SK-N-MC (cell line): ENCODE measurements around the gene HOXA11.

Experiments used
- EZH2 ChIP-seq: fragments of 200-600 bp; sonication (generic); IDR thresholded peaks from one replicate; pipeline ENCODE4 v1.6.1; 2017; ENCODE audit warnings: antibody characterized with exemption
- FOXP2 ChIP-seq: optimal IDR thresholded peaks from 2 replicates; pipeline ENCODE3; 2011; ENCODE audit warnings: mild to moderate bottlenecking, moderate library complexity; ENCODE audit not compliant: insufficient read depth; ENCODE audit errors: extremely low read length, control extremely low read depth
- POLR2AphosphoS5 ChIP-seq: IDR thresholded peaks from 2 replicates; pipeline ENCODE4 v1.6.1; 2012; ENCODE audit warnings: mild to moderate bottlenecking, low read depth, low read length, borderline replicate concordance

DNA sequence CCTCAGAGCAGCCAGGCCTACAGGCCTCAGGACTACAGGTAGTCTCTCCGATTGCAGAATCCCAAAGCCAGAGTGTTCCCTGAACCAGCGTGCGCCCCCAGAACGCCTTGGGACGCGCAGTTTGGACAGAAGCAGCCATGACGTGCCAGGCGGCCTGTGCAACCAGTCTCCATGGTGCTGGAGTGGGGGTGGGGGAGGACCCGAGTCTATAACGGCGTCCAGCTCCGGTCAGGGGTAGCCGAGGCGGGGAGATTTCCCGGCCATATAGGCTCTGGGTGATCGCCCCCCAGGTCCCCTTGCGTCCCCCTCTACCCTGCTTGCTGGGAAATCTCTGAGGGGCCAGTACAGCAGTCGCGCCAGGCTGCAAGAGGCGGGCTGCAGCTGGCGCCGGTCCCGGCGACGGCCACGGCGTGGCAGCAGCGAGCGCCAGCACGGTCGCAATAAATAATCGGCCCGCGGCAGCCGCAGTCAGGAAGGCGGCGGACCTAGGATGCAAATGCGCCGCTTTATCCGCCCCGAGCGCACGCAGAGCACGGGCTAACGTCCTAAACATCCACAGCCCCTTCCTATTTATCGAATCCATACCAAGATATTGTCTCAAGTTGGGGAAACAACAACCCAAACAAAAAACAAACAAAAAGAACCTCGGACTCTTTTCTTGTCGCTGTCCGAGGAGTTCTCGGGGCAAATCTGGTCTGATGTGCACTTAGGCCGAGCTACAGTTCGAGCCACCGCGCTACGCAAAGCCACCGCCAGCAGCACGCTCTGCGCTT lies 34.3 kb downstream of the HOXA11 start:
- TF ChIP-seq POLR2AphosphoS5, result no peak
- no peak for TF ChIP-seq EZH2
- TF ChIP-seq FOXP2, result no peak
